Adrenal gland (tissue), 12 donors: Measurements from ENCODE around the gene OR5H14. TPM values are rescaled to one million over a fixed set of nuclear protein-coding genes. Genes with fewer than 3 reads are reported as not detected.

Experiments
- DNase-seq, 7 donors: peaks; one replicate each; pipeline ENCODE4 v3.0.0-alpha.2; 2019 to 2020
- H3K27ac ChIP-seq, 5 donors: fragments of 200-600 bp; sonication (generic) in 4 of 5; 1 replicate in 3 of 5; 2 replicates in 2 of 5; pipeline versions ENCODE4 v1.5.1 to v1.8.0; 2016 to 2020; ENCODE audit warnings: mild to moderate bottlenecking in 1 of 5
- H3K27me3 ChIP-seq: fragments of 200-600 bp; 2 replicates; pipeline ENCODE4 v1.8.0; 2021
- H3K36me3 ChIP-seq, 2 donors: fragments of 200-600 bp; replicated peaks in 1 of 2; 1 replicate in 1 of 2; 2 replicates in 1 of 2; pipeline versions ENCODE4 v1.5.1 to v1.8.0; 2018 to 2022
- H3K4me1 ChIP-seq, 2 donors: fragments of 200-600 bp; replicated peaks in 1 of 2; 1 replicate in 1 of 2; 2 replicates in 1 of 2; pipeline versions ENCODE4 v1.5.1 to v1.8.0; 2018 to 2021
- H3K4me3 ChIP-seq, 4 donors: fragments of 200-600 bp; sonication (generic) in 3 of 4; one replicate each; pipeline ENCODE4 v1.5.1; 2016 to 2018
- H3K9me3 ChIP-seq, 3 donors: fragments of 200-600 bp; sonication (generic) in 1 of 3; replicated peaks in 1 of 3; 1 replicate in 2 of 3; 2 replicates in 1 of 3; pipeline versions ENCODE4 v1.5.1 to v1.8.0; 2016 to 2021
- POLR2A ChIP-seq, 2 donors: fragments of 450-650 bp; IDR thresholded peaks; one replicate each; pipeline ENCODE4 v1.6.1; 2017; ENCODE audit warnings: antibody characterized with exemption in 2 of 2, mild to moderate bottlenecking in 2 of 2, moderate library complexity in 1 of 2
- WGBS, 4 donors: extraction: QIAGEN DNeasy Blood & Tissue Kit in 2 of 4; methylation state at CpG; one replicate each; pipeline versions ENCODE4 v1.1.5 to v1.1.7; 2013 to 2017; 5-methylcytosine and 5-hydroxymethylcytosine counted together
- intact Hi-C, 2 donors: fragments of 100-400 bp; cut with DNase I; formaldehyde crosslinking; loops; one replicate each; pipeline versions ENCODE4 v1.14.1 to v1.15.0; 2022 to 2023
- polyA plus RNA-seq, 3 donors: library from polyadenylated mRNA; stranded (reverse); fragments of 200-250 nt in 2 of 3; fragments of 350-450 nt in 1 of 3; fragmentation: Illumina TruSeq in 1 of 3; extraction: RNeasy Lipid Tissue Mini Kit (QIAGEN cat#74804) in 1 of 3; gene quantifications; one replicate each; pipeline ENCODE4 v1.2.3, GENCODE V29; 2013 to 2014
- total RNA-seq, 9 donors: library from RNA; depleted of rRNA in 4 of 9; stranded (reverse); fragments of >200 nt in 4 of 9; fragments of 120-200 nt in 1 of 9; fragmentation: NEBNext Ultra II Directional in 1 of 9; extraction: Animal tissue kit (Norgen Biotek cat#: 25700) in 1 of 9; gene quantifications; one replicate each; pipeline versions ENCODE4 v1.1.0 to v1.2.4, GENCODE V29; 2013 to 2023
- TF ChIP-seq, protein P1 (sequence below), 6 experiments: fragments of 450-650 bp in 4 of 6; fragments of 200-600 bp in 2 of 6; sonication (generic) in 1 of 6; IDR thresholded peaks; 1 replicate in 5 of 6; 2 replicates in 1 of 6; pipeline versions ENCODE4 v1.5.1 to v1.8.0; 2016 to 2021; ENCODE audit warnings: antibody characterized with exemption in 6 of 6, mild to moderate bottlenecking in 2 of 6, moderate library complexity in 1 of 6
- donor health status: healthy with polysubstance abuse.
- donor health status: Bipolar disorder and iron deficiency.
- donor health status: DM: yes; HTN: yes; CAD: no.
- donor health status: DM: no; HTN: no; CAD: no.
- donor health status: DM: no; HTN: no; CAD: no.
- donor health status: DM: yes; HTN: yes; CAD: no.

OR5H14 gene
- total and polyA plus RNA-seq, 12 donors = under 0.01 to 0.04 TPM; not detected in 10

DNA sequence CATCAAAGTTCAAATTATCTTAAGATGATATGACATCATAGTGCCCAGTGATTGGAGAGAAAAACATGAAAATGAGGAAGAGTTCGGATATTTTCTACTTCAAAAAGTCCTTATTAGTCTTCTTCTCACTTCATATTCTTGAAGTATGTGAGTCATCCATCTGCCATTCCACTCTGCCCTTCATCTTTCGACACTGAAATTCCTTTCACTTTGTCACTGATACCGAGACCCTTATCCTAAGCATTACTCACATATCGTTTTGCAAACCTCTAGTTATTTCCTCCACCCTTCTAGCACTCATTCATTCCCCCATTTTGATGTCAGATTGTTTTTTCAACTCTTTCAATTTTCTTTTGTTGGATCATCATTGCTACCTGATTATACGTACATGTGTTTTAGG lies 4.0 kb downstream of the OR5H14 start:
- no peak overlapping the region for H3K4me3 ChIP-seq
- no peaks in the 10 kb centered on the region for H3K36me3 ChIP-seq
- TF ChIP-seq POLR2A (IDR thresholded peaks at IDR 0.05) = no peak
- TF ChIP-seq, protein P1, sequence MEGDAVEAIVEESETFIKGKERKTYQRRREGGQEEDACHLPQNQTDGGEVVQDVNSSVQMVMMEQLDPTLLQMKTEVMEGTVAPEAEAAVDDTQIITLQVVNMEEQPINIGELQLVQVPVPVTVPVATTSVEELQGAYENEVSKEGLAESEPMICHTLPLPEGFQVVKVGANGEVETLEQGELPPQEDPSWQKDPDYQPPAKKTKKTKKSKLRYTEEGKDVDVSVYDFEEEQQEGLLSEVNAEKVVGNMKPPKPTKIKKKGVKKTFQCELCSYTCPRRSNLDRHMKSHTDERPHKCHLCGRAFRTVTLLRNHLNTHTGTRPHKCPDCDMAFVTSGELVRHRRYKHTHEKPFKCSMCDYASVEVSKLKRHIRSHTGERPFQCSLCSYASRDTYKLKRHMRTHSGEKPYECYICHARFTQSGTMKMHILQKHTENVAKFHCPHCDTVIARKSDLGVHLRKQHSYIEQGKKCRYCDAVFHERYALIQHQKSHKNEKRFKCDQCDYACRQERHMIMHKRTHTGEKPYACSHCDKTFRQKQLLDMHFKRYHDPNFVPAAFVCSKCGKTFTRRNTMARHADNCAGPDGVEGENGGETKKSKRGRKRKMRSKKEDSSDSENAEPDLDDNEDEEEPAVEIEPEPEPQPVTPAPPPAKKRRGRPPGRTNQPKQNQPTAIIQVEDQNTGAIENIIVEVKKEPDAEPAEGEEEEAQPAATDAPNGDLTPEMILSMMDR (IDR thresholded peaks at IDR 0.05) = no peak
- H3K9me3 ChIP-seq = no peaks in the 10 kb centered on the region
- H3K27ac ChIP-seq = no peak overlapping the region
- no peak for DNase-seq
- no peaks in the 10 kb centered on the region for H3K27me3 ChIP-seq
- WGBS, 4 donors = 51 to 77% (median 66%) methylated on average over 5 of the region's 5 CpGs
- no peaks in the 10 kb centered on the region for H3K4me1 ChIP-seq
- intact Hi-C loops = no loop called here

DNA sequence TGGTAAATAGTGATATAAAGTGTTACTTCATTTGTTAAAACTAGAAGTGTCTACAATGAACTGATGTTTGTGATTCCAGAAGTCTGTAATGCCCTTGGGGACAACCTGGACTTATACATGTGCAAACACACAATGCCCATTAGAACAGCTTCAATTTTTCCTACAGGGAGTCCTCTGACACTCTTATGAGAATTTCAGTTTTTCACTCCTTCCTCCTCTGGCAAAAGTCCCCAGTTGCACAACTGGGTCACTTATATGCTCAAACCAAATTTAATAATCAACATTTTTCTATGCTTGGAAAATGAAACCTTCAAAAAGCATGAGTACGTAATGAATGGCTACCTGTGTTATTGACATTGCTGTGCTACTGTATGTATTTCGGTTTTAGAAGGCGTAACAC lies 19.1 kb downstream of the OR5H14 start, which contains the start of gene OR5H15:
Gene OR5H15 (plus strand): TSS at position 301 of the 400 bp plus-strand sequence. CDS start 2,004 bp downstream, outside the sequence.
- DNase-seq = no peak
- TF ChIP-seq, protein P1 (IDR thresholded peaks at IDR 0.05) = no peak
- TF ChIP-seq POLR2A (IDR thresholded peaks at IDR 0.05) = no peak
- no peak within 1 kb of the TSS for H3K4me3 ChIP-seq
- 79 to 93% (median 86%) methylated on average over 3 of the region's 3 CpGs for WGBS, 4 donors
- H3K36me3 ChIP-seq = no peaks in the 10 kb centered on the region
- H3K27ac ChIP-seq = no peak within 1 kb of the TSS
- H3K4me1 ChIP-seq = no peaks in the 10 kb centered on the region
- no peaks in the 10 kb centered on the region for H3K9me3 ChIP-seq
- no peaks in the 10 kb centered on the region for H3K27me3 ChIP-seq
- intact Hi-C loops = no loop called here

DNA sequence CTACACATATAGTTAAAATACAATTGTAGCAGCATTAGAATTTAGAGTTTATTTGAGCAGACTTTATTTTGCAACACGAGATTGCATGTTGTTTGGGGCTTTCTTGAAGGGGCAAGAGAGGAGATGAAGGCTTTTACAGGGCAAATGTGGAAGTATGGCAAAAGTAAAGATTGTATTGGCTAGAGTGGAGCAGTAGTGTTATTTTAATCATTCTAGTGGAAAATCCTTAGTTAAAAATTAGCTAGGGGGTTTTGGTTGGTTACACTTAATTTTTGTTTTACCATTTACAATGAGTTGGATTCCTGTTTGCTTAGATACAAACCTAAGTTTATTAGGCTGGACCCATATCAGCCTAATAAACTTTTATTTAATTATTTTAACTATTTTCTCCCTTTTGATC lies 23.8 kb downstream of the OR5H14 start:
- Histone ChIP-seq H3K27me3 (no peaks in the 10 kb centered on the region), H3K9me3 (no peaks in the 10 kb centered on the region)
- WGBS, 4 donors = 34 to 55% (median 43%) methylated on average over 1 of the region's 1 CpG

DNA sequence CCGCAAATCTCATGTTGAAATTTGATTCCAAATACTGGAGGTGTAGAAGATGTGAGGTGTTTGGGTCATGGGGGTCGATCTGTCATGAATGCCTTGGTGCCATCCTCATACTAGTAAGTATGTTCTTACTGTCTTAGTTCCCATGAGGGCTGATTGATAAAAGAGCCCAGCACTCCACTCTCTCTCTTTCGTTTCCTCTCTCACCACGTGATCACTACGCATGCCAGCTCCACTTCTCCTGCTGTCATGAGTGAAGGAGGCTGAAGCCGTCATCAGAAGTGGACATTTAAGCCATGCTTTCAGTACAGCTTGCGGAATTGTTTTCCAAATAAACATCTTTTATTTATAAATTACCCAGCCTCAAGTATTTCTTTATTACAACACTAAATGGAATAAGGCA lies 25.3 kb downstream of the OR5H14 start:
- Histone ChIP-seq H3K27me3 (no peaks in the 10 kb centered on the region), H3K4me1 (no peaks in the 10 kb centered on the region), H3K4me3 (no peak overlapping the region), H3K36me3 (no peaks in the 10 kb centered on the region), H3K9me3 (no peaks in the 10 kb centered on the region), H3K27ac (no peak overlapping the region)
- TF ChIP-seq POLR2A (IDR thresholded peaks at IDR 0.05) = no peak
- TF ChIP-seq, protein P1 (IDR thresholded peaks at IDR 0.05) = no peak
- 68 to 74% (median 73%) methylated on average over 7 of the region's 7 CpGs for WGBS, 4 donors
- no peak for DNase-seq
- intact Hi-C loops = no loop called here

More for the DNA sequence above, 23.8 kb downstream of the OR5H14 start:
- H3K27ac ChIP-seq = no peak overlapping the region
- no peaks in the 10 kb centered on the region for H3K36me3 ChIP-seq
- TF ChIP-seq, protein P1 (IDR thresholded peaks at IDR 0.05) = no peak
- no peak for TF ChIP-seq POLR2A (IDR thresholded peaks at IDR 0.05)
- H3K4me1 ChIP-seq = no peaks in the 10 kb centered on the region
- no peak for DNase-seq
- H3K4me3 ChIP-seq = no peak overlapping the region
- intact Hi-C loops = no loop called here
